Measurements from ENCODE around the gene BEAN1. TPM values are rescaled to one million over a fixed set of nuclear protein-coding genes. Genes with fewer than 3 reads are reported as not detected.

Gene BEAN1
- total RNA-seq, 1 experiment from 2014 or later, result 0.61 TPM

DNA sequence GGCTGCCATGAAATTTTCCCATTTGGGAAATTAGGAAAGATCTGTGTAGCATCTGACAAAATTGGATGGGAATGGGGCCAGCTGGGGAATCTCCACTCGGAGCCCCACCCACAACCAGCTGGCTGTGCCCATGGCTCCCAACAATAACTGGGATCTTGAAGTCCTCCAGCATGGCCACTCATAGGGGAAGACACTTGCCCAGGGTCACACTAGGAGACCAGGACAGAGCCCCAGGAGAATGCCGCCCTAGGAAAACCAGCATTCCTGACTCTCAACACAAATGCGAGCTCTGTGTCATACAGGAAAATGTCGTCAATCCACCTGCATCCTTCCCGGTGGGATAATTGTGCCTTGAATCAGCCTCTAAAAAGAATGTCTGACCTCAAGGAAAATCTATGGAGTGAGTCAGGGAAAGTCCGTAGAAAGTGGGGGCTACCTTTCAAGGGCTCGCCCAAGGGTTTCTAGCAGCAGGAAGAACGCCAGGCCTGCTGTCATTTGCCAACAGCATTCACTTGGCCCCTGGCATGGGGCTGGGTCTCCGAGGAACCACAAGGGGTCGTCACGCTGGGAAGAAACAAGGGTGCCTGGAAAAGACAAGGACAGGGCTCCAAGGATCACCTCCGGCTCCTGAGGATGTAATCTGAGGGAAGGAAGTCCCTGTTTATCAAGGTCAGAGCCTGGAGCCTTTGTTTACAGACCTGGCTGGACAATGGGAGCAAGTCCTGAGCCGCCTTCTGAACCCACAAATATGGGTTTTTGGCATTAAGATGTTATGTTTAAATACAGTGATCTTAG, 44.7 kb upstream of the BEAN1 start:
- H3K4me2 ChIP-seq (ENCODE audit: low read length), result peak overlapping the region; percentile 63

More for the DNA sequence above, 44.7 kb upstream of the BEAN1 start:
- intact Hi-C loops (cut with micrococcal nuclease), result no loop called here
- H3K4me1 ChIP-seq (ENCODE audit: control insufficient read depth in 1 of 2, insufficient read depth in 2 of 2, low read length in 2 of 2), result peaks cover 23 to 25% of the 10 kb centered on the region in 2 experiments
- CTCF ChIA-PET, result no interaction called here
- TF ChIP-seq TCF7L2 (IDR thresholded peaks at IDR 0.05; ENCODE audit: borderline replicate concordance, extremely low read depth, insufficient read depth, insufficient read length) (no peak), FOSL1 (IDR thresholded peaks at IDR 0.05; ENCODE audit: low read depth) (no peak; the same call in none of the 2 replicates), ZFX (IDR thresholded peaks at IDR 0.05) (no peak), RAD21 (IDR thresholded peaks at IDR 0.05; ENCODE audit: low read depth) (no peak), SP1 (IDR thresholded peaks at IDR 0.05; ENCODE audit: low read depth) (no peak), CEBPB (IDR thresholded peaks at IDR 0.05; ENCODE audit: low read depth) (no peak), JUND (IDR thresholded peaks at IDR 0.05) (peak; percentile 24; the same call in 1 of the 2 replicates), POLR2A (IDR thresholded peaks at IDR 0.05; ENCODE audit: borderline replicate concordance, extremely low read depth, insufficient read depth, insufficient read length) (no peak)
- TF ChIP-seq, protein P1, sequence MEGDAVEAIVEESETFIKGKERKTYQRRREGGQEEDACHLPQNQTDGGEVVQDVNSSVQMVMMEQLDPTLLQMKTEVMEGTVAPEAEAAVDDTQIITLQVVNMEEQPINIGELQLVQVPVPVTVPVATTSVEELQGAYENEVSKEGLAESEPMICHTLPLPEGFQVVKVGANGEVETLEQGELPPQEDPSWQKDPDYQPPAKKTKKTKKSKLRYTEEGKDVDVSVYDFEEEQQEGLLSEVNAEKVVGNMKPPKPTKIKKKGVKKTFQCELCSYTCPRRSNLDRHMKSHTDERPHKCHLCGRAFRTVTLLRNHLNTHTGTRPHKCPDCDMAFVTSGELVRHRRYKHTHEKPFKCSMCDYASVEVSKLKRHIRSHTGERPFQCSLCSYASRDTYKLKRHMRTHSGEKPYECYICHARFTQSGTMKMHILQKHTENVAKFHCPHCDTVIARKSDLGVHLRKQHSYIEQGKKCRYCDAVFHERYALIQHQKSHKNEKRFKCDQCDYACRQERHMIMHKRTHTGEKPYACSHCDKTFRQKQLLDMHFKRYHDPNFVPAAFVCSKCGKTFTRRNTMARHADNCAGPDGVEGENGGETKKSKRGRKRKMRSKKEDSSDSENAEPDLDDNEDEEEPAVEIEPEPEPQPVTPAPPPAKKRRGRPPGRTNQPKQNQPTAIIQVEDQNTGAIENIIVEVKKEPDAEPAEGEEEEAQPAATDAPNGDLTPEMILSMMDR (IDR thresholded peaks at IDR 0.05 in 2 of 3, conservative IDR thresholded peaks at IDR 0.05 in 1 of 3; ENCODE audit: borderline replicate concordance in 1 of 3, insufficient read depth in 1 of 3, low read depth in 2 of 3, low read length in 2 of 3), result peak in 2 of 3 experiments; percentile 21 to 30; a peak in 3 of 6 replicates
- TF ChIP-seq, protein P2, sequence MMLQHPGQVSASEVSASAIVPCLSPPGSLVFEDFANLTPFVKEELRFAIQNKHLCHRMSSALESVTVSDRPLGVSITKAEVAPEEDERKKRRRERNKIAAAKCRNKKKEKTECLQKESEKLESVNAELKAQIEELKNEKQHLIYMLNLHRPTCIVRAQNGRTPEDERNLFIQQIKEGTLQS (IDR thresholded peaks at IDR 0.05), result no peak
- TF ChIP-seq, protein P3, sequence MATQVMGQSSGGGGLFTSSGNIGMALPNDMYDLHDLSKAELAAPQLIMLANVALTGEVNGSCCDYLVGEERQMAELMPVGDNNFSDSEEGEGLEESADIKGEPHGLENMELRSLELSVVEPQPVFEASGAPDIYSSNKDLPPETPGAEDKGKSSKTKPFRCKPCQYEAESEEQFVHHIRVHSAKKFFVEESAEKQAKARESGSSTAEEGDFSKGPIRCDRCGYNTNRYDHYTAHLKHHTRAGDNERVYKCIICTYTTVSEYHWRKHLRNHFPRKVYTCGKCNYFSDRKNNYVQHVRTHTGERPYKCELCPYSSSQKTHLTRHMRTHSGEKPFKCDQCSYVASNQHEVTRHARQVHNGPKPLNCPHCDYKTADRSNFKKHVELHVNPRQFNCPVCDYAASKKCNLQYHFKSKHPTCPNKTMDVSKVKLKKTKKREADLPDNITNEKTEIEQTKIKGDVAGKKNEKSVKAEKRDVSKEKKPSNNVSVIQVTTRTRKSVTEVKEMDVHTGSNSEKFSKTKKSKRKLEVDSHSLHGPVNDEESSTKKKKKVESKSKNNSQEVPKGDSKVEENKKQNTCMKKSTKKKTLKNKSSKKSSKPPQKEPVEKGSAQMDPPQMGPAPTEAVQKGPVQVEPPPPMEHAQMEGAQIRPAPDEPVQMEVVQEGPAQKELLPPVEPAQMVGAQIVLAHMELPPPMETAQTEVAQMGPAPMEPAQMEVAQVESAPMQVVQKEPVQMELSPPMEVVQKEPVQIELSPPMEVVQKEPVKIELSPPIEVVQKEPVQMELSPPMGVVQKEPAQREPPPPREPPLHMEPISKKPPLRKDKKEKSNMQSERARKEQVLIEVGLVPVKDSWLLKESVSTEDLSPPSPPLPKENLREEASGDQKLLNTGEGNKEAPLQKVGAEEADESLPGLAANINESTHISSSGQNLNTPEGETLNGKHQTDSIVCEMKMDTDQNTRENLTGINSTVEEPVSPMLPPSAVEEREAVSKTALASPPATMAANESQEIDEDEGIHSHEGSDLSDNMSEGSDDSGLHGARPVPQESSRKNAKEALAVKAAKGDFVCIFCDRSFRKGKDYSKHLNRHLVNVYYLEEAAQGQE (IDR thresholded peaks at IDR 0.05; ENCODE audit: low read depth), result no peak
- TF ChIP-seq, protein P4, sequence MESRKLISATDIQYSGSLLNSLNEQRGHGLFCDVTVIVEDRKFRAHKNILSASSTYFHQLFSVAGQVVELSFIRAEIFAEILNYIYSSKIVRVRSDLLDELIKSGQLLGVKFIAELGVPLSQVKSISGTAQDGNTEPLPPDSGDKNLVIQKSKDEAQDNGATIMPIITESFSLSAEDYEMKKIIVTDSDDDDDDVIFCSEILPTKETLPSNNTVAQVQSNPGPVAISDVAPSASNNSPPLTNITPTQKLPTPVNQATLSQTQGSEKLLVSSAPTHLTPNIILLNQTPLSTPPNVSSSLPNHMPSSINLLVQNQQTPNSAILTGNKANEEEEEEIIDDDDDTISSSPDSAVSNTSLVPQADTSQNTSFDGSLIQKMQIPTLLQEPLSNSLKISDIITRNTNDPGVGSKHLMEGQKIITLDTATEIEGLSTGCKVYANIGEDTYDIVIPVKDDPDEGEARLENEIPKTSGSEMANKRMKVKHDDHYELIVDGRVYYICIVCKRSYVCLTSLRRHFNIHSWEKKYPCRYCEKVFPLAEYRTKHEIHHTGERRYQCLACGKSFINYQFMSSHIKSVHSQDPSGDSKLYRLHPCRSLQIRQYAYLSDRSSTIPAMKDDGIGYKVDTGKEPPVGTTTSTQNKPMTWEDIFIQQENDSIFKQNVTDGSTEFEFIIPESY (IDR thresholded peaks at IDR 0.05; ENCODE audit: extremely low read depth, insufficient replicate concordance, low read length), result no peak
- TF ChIP-seq, protein P5, sequence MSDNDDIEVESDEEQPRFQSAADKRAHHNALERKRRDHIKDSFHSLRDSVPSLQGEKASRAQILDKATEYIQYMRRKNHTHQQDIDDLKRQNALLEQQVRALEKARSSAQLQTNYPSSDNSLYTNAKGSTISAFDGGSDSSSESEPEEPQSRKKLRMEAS (IDR thresholded peaks at IDR 0.05), result 0 out of 2 replicates have a peak, but pooled peaks have one; percentile 6
- H3K36me3 ChIP-seq (ENCODE audit: control insufficient read depth in 1 of 2, insufficient read depth in 2 of 2, low read length in 2 of 2), result no peaks in the 10 kb centered on the region
- H4K20me1 ChIP-seq (ENCODE audit: insufficient read depth), result no peaks in the 10 kb centered on the region
- no peaks in the 10 kb centered on the region for H3K79me2 ChIP-seq (ENCODE audit: insufficient read depth, low read length)
- POLR2A ChIA-PET, result no interaction called here
- no peaks in the 10 kb centered on the region for H3K27me3 ChIP-seq (ENCODE audit: insufficient read depth, low read length)
- H2AFZ ChIP-seq (ENCODE audit: low read depth, low read length, poor library complexity, severe bottlenecking), result peak overlapping the region; percentile 34
- peak; percentile 65 for ATAC-seq
- H3K27ac ChIP-seq (ENCODE audit: low read depth, low read length), result peak overlapping the region; percentile 69
- no peak for DNase-seq (ENCODE audit: low read depth, low spot score)
- H3K4me3 ChIP-seq (replicated peaks in 1 of 2; ENCODE audit: low read depth in 1 of 2, low read length in 2 of 2), result peak overlapping the region; percentile 1 to 29; a peak in 2 of 4 replicates
- BruUV-seq (replicated peaks), result TSS peak; percentile 82
- peak overlapping the region; percentile 34 for H3K9ac ChIP-seq (ENCODE audit: low read length)
- H3K9me3 ChIP-seq (ENCODE audit: control insufficient read depth in 1 of 2, insufficient read depth in 1 of 2, low read depth in 1 of 2, low read length in 2 of 2), result no peaks in the 10 kb centered on the region
- RAD21 ChIA-PET (ENCODE audit: low non-redundant PET in 1 of 2, low total read pairs in 2 of 2, uncharacterized antibody in 2 of 2, unreplicated experiment in 2 of 2), result no interaction called here
- H3K9me2 ChIP-seq (ENCODE audit: insufficient read depth), result no peaks in the 10 kb centered on the region

Data from HCT116 (cell line).